MM.1S (cell line): ENCODE results near the gene JSRP1.

Experiments used
- CTCF ChIP-seq: fragments of 300-600 bp; sonication (generic); IDR thresholded peaks from 2 replicates; pipeline ENCODE4 v1.5.1; 2016; ENCODE audit warnings: antibody characterized with exemption, low read length, mixed read lengths
- EZH2 ChIP-seq: fragments of 300-600 bp; sonication (generic); optimal IDR thresholded peaks from 2 replicates; pipeline ENCODE3; 2017; ENCODE audit warnings: low read depth, mild to moderate bottlenecking, antibody characterized with exemption, low read length, mixed read lengths
- EZH2phosphoT487 ChIP-seq: fragments of 300-600 bp; sonication (generic); IDR thresholded peaks from 2 replicates; pipeline ENCODE4 v1.6.1; 2018; ENCODE audit warnings: antibody characterized with exemption, low read length

GRCh38 chr19:2300533-2300932 is 44.3 kb upstream of the JSRP1 start:
- no peak for TF ChIP-seq CTCF
- no peak for TF ChIP-seq EZH2
- no peak for TF ChIP-seq EZH2phosphoT487
